Measurements from ENCODE around the gene GNAQ.

GNAQ gene

DNA sequence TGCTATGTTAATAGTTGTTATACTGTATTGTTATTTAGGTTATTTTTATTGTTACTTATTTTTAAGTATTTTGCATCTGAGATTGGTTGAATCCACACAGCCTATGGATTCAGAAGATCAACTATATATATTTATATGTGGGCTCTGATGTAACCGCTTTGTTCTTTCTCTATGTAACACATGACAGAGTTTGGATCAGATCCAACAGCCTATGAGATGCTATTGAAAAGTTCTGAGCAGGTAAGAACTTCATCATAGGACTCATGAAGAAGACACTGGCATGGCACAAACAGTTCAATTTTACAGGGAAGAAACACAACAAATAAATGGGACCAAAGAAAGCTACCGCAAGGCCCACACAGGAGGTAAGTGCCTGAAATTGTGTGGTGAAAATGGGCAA lies 93.4 kb downstream of the GNAQ start:
- no peak for FAIRE-seq

DNA sequence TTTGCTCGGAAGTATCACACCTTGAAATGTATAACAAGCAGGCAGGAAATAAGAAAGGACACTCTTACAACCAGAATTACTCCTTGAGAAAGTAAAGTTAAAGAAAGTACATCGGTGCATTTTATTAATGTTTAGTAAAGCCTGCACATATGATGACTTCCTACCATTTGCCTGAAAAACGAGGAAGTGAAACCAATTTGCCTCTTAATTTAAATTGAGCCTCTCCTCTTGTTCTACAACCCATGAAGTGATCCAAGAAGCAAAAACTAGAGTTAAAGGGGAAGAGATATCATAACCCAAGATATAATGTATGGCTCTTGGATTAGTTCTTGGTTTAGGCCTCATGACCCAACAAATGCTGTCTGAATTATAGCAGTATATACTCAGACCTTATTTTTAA lies 95.6 kb downstream of the GNAQ start:
- no peak for FAIRE-seq

DNA sequence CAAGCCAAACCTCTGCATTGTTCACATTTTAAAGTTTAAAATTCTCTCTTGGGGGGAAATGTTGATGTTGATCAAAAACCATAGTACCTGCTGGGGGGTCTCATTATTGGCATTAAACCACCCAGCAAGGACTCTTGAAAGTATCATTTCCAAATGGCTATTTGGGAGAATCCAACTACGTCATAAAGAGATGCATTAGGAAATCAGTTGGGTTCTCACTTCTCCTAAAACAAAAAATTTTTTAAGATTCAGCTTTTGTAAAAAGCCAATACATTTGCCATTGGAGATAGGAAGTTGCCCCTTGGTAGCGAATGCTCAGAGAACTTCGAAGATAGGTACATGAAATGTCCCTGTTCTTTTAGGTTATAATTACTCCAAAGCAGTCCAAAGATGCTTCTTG lies 96.4 kb downstream of the GNAQ start:
- FAIRE-seq: no peak

DNA sequence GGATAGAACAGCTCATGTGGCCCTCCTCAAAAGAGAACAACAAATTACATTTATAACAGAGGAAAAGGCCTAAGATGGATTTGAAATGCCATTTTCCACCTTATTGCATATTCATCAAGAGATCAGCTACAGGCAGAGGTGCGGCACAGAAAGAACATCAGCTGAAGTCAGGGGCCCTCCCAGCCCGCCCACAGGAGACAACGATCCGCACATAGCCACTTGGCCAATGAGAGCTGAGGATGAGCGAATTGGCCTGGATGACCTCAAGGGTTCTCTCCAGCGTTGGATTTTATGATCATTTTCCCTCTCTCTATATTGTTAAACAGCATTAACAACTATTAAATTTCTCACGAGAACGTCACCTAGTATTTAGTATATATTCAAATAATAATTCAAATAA lies 97.6 kb downstream of the GNAQ start:
- FAIRE-seq: no peak

GRCh38 chr9:77933019-77933418 lies 98.6 kb downstream of the GNAQ start:
- no peak for FAIRE-seq

DNA sequence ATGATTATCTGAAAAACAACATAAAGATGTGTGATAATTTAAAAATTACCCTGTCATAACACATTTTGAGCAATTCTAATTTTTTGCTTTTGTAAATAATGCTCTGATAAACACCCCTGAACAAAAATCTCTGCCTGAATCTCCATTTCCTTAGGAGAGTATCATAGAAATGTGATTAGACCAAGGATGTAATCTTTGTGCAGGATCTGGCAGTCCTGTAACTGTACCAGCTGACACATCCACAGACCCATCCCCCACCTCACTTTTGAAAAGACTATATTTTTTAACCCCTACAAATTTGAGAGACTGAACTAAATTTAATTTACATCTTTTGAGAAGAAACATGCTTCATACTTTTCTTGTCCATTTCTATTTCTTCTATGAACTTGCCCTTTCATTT lies 101.7 kb downstream of the GNAQ start:
- FAIRE-seq: no peak

GRCh38 chr9:77927265-77927664 lies 104.3 kb downstream of the GNAQ start:
- FAIRE-seq: no peak

DNA sequence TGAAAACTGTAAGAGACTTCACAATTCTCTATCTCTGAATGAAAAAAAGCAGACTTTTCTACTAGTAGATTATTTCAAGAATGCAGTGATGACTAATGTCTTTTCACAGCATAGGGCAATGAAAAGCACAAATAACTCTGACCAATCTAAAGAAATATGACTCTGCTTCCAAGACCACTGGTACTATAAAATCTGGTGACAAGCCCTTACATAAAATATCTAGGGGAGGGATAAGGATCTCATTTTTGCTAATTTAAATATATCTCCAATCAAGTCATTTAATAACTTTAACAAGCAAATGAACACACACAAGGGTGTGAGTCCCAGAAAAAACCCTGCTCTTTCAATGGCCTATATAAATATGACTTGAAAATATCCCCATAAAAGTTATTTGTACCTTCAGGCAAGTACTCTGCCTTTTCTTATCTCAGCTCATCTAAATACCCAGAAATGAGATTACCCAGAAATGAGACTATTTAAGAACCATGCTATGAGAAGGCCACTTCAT lies 105.2 kb downstream of the GNAQ start:
- FAIRE-seq: peak; percentile 79

- FAIRE-seq: no peak
These were observed 109.0 kb downstream of the GNAQ start for GRCh38 chr9:77922591-77922990.

- FAIRE-seq: no peak
These were observed 113.8 kb downstream of the GNAQ start for GRCh38 chr9:77917800-77918199.

GRCh38 chr9:77916820-77917219 lies 114.8 kb downstream of the GNAQ start:
- no peak for FAIRE-seq

DNA sequence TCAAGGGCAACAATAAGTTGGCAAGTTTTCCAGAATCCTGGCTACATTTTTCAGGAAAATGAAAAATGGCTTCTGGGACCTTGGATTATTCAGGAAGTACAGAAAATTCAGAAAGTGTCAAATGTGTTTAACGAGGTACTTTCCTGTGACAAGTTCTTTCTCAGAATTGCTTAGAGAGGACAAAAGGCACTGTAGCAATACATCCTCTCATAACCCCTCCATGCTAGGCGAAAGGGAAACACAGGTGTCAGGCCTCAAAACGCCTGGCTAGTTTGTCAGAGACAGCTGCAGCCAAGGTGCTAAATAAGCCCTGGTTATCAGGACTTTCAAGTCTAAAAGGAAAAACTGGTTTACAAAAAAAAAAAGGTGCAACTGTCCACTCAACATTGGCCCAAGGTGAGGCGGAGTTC lies 115.2 kb downstream of the GNAQ start:
- FAIRE-seq: no peak

GRCh38 chr9:77915744-77916143 lies 115.9 kb downstream of the GNAQ start:
- no peak for FAIRE-seq

DNA sequence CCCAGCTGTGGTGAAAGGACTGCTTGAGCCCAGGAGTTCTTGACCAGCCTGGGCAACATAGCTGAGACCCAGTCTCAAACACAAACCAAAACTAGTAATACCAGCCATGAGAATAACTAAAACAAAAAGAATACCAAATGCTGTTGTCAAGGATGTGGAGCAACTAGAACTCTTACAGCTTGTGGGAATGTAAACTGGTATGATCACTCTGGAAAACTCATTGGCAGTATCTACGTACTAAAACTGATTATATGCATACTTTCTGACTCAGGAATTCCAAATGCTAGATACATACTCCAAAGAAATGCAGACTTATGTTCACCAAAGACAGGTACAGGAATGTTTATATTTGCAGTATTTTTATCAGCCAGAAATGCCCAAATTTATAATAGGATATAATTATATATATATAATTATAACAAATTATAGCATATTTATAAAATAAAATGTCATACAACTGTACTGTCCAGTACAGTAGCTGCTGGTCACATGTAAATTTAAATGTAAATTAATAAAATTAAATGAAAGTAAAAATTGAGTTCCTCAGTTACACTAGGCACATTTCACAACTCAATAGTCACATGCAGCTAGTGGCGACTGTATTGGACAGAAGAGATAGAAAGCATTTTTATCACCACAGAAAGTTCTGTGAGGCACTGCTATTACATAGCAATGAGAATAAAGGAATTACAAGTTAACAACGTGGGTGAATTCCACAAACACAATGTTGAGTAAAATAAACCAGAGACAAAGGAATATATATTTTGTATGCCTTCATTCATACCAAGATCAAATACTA lies 118.5 kb downstream of the GNAQ start:
- FAIRE-seq: no peak

DNA sequence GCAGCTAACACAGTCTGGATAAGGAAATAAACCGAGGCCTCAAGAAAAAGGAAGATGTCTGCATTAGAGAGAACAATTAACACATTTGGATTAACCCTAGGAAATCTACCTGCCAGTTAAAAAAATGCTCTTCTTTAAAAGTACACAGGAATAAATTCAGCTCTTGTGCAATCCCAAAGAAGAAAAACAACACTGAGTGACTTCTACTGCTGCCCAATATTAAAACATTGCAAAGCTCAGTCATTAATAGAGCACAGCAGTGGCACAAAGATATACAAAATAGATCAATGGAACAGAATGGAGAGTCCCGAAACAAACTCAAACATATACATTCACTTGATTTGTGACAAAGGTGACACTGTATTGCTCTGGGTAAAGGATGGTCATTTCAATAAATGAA lies 119.7 kb downstream of the GNAQ start:
- no peak for FAIRE-seq

- no peak for FAIRE-seq
These were observed 121.4 kb downstream of the GNAQ start for GRCh38 chr9:77910194-77910621.

- no peak for FAIRE-seq
These were observed 122.3 kb downstream of the GNAQ start for GRCh38 chr9:77909306-77909705.

DNA sequence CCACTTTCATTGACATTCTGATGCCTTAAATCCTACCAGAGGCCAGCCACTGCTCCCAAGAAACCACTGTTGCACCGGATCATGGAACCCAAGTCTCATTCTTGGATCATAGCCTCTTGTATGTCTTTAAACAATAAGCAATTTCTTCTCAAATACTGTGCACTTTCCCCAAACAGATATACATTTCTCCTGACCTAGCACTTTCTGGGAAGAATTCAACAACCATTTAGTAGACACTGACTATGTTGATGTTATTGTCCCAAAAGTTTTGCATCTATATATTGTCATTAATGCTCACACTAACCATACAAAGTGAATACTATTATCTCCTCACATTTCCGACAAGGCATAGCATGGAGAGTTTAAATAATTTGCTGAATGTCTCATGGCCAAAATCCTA lies 123.3 kb downstream of the GNAQ start:
- no peak for FAIRE-seq

- no peak for FAIRE-seq
These were observed 124.0 kb downstream of the GNAQ start for GRCh38 chr9:77907585-77907984.

GRCh38 chr9:77906991-77907390 lies 124.6 kb downstream of the GNAQ start:
- FAIRE-seq: no peak

GRCh38 chr9:77903666-77904285 lies 127.8 kb downstream of the GNAQ start:
- FAIRE-seq: no peak

DNA sequence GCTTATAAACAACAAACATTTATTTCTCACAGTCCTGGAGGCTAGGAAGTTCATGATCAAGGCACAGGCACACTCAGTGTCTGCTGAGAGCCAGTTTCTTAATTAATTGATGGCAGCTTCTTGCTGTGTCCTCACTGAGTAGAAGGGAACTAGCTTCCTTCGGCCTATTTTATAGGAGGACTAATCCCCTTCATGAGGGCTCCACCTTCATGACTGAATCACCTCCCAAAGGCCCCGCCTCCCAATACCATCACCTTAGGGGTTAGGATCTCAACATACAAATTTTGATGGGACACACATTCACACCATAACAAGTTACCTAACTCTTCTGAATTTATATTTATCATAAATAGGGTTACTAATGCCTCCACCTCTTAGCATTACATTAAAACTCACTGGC lies 129.8 kb downstream of the GNAQ start:
- FAIRE-seq: no peak

- FAIRE-seq: no peak
These were observed 130.6 kb downstream of the GNAQ start for GRCh38 chr9:77901018-77901417.

DNA sequence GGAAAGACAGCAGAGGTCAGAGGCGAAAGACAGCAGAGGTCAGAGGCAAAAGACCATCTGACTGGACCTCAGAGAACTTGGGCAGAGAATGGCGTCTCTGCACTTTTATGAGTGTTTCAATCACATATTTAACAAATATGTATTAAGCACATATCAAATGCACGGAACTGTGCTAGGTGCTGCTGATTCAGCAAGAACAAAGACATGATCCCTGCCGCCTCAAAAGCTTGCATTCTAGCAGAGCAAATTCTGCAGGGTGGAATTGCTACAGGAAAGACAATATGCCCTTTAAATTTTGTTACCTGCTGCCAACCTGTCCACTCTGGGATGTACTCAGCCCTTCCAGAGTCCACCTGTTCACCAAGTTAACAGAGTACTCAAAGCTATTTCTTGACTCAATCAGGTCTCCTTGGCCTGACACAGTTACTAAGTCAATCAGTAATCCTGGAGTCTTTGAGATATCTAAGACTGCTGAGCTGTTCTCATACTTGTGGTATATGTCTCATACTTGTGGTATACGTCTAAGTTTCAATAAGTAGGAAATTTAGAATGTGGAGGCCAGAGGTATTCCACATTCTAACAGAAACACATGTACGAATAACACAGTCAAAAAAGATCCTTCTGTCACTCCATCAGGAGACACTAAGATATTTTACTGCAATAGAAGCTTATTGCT lies 131.8 kb downstream of the GNAQ start:
- FAIRE-seq: no peak
